Panc1 (cell line): ENCODE data around the gene FAM227B. TPM values are rescaled to one million over a fixed set of nuclear protein-coding genes. Genes with fewer than 3 reads are reported as not detected.

Experiments used
- ATAC-seq: fragments of 200-7000 bp; cut with Tn5 transposase; 2 replicates; pipeline ENCODE4 v1.9.1; 2020; ENCODE audit warnings: mild to moderate bottlenecking, moderate library complexity
- BruUV-seq: library from RNA; stranded (reverse); fragments of 400-500 nt; replicated peaks from 2 replicates; lab custom pipeline; 2021; lab: Mats Ljungman, UMichigan
- CTCF ChIA-PET: fragments of 300-600 bp; sonication (Branson Sonifier 250); formaldehyde crosslinking; loops from one replicate; lab custom pipeline; 2022; ENCODE audit warnings: antibody characterized with exemption; lab: Charles Lee
- POLR2A ChIA-PET: fragments of 300-600 bp; sonication (Branson Sonifier 250); formaldehyde crosslinking; loops from one replicate; lab custom pipeline; 2022; ENCODE audit warnings: antibody characterized with exemption; lab: Charles Lee
- DNase-seq: peaks from one replicate; pipeline ENCODE4 v3.0.0-alpha.2; 2010; ENCODE audit warnings: low read depth, low spot score
- H3K27ac ChIP-seq: 2 replicates; pipeline ENCODE4 v1.5.1; 2011; ENCODE audit warnings: mild to moderate bottlenecking, low read length, inconsistent platforms
- H3K27me3 ChIP-seq: fragments of 200-500 bp; sonication (Bioruptor generic); 2 replicates; pipeline ENCODE4 v1.6.0; 2014; ENCODE audit warnings: low read length, inconsistent platforms; ENCODE audit not compliant: control insufficient read depth, insufficient read depth
- H3K36me3 ChIP-seq: fragments of 200-500 bp; sonication (Bioruptor generic); 2 replicates; pipeline ENCODE4 v1.5.1; 2014; ENCODE audit warnings: inconsistent platforms, mild to moderate bottlenecking, low read length, moderate library complexity; ENCODE audit not compliant: control insufficient read depth, insufficient read depth
- H3K4me1 ChIP-seq: 2 replicates; pipeline ENCODE4 v1.5.1; 2011; ENCODE audit warnings: inconsistent platforms, mild to moderate bottlenecking, low read length, moderate library complexity; ENCODE audit not compliant: control insufficient read depth, insufficient read depth
- H3K4me3 ChIP-seq, 2 experiments: 2 replicates each; pipeline ENCODE4 v1.5.1; 2011 to 2012; ENCODE audit warnings: low read depth in 2 of 2, low read length in 2 of 2, mild to moderate bottlenecking in 2 of 2, inconsistent platforms in 1 of 2, moderate library complexity in 1 of 2
- H3K9me3 ChIP-seq: fragments of 200-500 bp; sonication (Bioruptor generic); 2 replicates; pipeline ENCODE4 v1.5.1; 2014; ENCODE audit warnings: low read depth, mild to moderate bottlenecking, inconsistent platforms, low read length, moderate library complexity; ENCODE audit not compliant: control insufficient read depth, insufficient read depth
- CTCF ChIP-seq: fragments of 450-650 bp; IDR thresholded peaks from 2 replicates; pipeline ENCODE4 v1.5.1; 2017; ENCODE audit warnings: mild to moderate bottlenecking
- POLR2AphosphoS5 ChIP-seq: IDR thresholded peaks from 2 replicates; pipeline ENCODE4 v1.6.1; 2012; ENCODE audit warnings: mild to moderate bottlenecking, low read depth, low read length, moderate library complexity
- REST ChIP-seq, 2 experiments: IDR thresholded peaks; 2 replicates each; pipeline ENCODE4 v1.6.1; 2011 to 2012; ENCODE audit warnings: low read depth in 2 of 2, control low read depth in 1 of 2, low read length in 1 of 2, mild to moderate bottlenecking in 1 of 2, moderate library complexity in 1 of 2; ENCODE audit not compliant: insufficient read depth in 1 of 2
- SIN3A ChIP-seq: IDR thresholded peaks from 2 replicates; pipeline ENCODE4 v1.6.1; 2012; ENCODE audit warnings: low read depth, mild to moderate bottlenecking, low read length, moderate library complexity, borderline replicate concordance; ENCODE audit not compliant: insufficient read depth
- TCF7L2 ChIP-seq: IDR thresholded peaks from 2 replicates; pipeline ENCODE4 v1.6.1; 2011; ENCODE audit warnings: mild to moderate bottlenecking, low read depth, low read length, inconsistent platforms
- in situ Hi-C: cut with HindIII; loops from 2 replicates; pipeline ENCODE4 v1.10.0; 2016; ENCODE audit warnings: low sequenced_read_pairs, low pct_unique_long_range_greater_than_20kb
- intact Hi-C: fragments of 100-400 bp; cut with micrococcal nuclease; formaldehyde crosslinking; loops from one replicate; pipeline ENCODE4 v1.10.0; 2022; ENCODE audit not compliant: unreplicated experiment
- total RNA-seq: library from RNA; stranded (reverse); gene quantifications from one replicate; pipeline ENCODE4 v1.2.1, GENCODE V29; 2021; ENCODE audit not compliant: unreplicated experiment

Gene FAM227B
- total RNA-seq, 1 experiment from 2014 or later = 1.2 TPM

- ChIA-PET POLR2A (no interaction called here), CTCF (no interaction called here)
- no peaks in the 10 kb centered on the region for H3K9me3 ChIP-seq
- in situ Hi-C loops (no loop called here), intact Hi-C loops (no loop called here)
- no peak for ATAC-seq
- no peaks in the 10 kb centered on the region for H3K4me1 ChIP-seq
- no peaks in the 10 kb centered on the region for H3K27me3 ChIP-seq
- TF ChIP-seq REST (IDR thresholded peaks at IDR 0.05; ENCODE audit: insufficient read depth in 1 of 2, low read depth in 2 of 2, low read length in 1 of 2) = no peak
- TF ChIP-seq POLR2AphosphoS5 = no peak
- TF ChIP-seq SIN3A = no peak
- TF ChIP-seq CTCF = no peak
- TF ChIP-seq TCF7L2 = no peak
- H3K4me3 ChIP-seq = no peak overlapping the region
- H3K27ac ChIP-seq = no peak overlapping the region
- no TSS peak for BruUV-seq
- no peaks in the 10 kb centered on the region for H3K36me3 ChIP-seq
- no peak for DNase-seq
Measured at GRCh38 chr15:49379996-49380395, 240.6 kb downstream of the FAM227B start.

- H3K9me3 ChIP-seq = no peaks in the 10 kb centered on the region
- ATAC-seq (no peak), DNase-seq (no peak)
- H3K27ac ChIP-seq = no peak overlapping the region
- TF ChIP-seq REST (IDR thresholded peaks at IDR 0.05; ENCODE audit: insufficient read depth in 1 of 2, low read depth in 2 of 2, low read length in 1 of 2) (no peak), TCF7L2 (no peak), CTCF (no peak), POLR2AphosphoS5 (no peak), SIN3A (no peak)
- no TSS peak for BruUV-seq
- ChIA-PET POLR2A (no interaction called here), CTCF (no interaction called here)
- H3K36me3 ChIP-seq = no peaks in the 10 kb centered on the region
- no peaks in the 10 kb centered on the region for H3K4me1 ChIP-seq
- H3K27me3 ChIP-seq = no peaks in the 10 kb centered on the region
- in situ Hi-C loops (no loop called here), intact Hi-C loops (no loop called here)
- H3K4me3 ChIP-seq = no peak overlapping the region
Measured at GRCh38 chr15:49372366-49372765, 248.3 kb downstream of the FAM227B start.
